Stimulated activated CD4-positive, alpha-beta T cell treated with anti-CD3 and anti-CD28 coated beads, TNF-alpha, amount 100 ng/mL, for 24 hours (primary cell): ENCODE results near the gene FUT1.
"Not testable (repeated sequence)": the region's sequence is repeated elsewhere in the genome, so short reads cannot be mapped to it uniquely, and the experiment has no call there.

Experiments
- DNase-seq, 3 experiments: peaks; one replicate each; pipeline ENCODE4 v3.0.0-alpha.2; 2020; ENCODE audit warnings: low read depth in 3 of 3

Gene FUT1

GRCh38 chr19:48768994-48769713, 16.7 kb upstream of the FUT1 start:
- no peak for DNase-seq

DNA sequence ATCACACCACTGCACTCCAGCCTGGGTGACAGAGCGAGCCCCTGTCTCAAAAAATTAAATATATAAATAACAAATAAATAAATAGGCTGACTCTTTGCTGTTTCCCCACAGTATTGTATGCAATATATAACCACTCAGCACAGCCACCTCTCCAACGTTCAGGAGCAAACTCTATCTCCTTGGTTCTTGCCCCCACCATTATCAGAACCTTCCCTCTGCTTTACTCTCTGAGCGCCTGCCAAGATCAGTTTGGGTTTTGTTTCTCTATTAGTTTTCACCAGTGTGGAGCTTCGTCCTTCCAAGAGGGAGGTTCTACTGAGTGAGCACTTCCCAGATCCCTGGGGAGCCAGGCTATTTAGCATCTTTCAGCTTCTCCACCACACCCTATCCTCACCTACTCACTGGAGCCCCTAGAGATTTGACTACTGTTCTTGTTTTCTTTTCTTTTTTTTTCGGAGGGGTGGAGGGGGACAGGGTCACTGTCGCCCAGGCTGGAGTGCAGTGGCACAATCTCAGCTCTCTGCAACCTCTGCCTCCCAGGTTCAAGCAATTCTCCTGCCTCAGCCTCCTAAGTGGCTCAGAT, 15.8 kb upstream of the FUT1 start:
- DNase-seq: not testable (repeated sequence)

DNA sequence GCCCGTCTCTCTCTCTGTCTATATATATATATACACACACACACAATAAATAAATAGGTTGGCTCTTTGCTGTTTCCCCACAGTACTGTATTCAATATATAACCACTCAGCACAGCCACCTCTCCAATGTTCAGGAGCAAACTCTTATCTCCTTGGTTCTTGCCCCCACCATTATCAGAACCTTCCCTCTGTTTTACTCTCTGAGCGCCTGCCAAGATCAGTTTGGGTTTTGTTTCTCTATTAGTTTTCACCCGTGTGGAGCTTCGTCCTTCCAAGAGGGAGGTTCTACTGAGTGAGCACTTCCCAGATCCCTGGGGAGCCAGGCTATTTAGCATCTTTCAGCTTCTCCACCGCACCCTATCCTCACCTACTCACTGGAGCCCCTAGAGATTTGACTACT, 13.4 kb upstream of the FUT1 start:
- DNase-seq: not testable (repeated sequence)

DNA sequence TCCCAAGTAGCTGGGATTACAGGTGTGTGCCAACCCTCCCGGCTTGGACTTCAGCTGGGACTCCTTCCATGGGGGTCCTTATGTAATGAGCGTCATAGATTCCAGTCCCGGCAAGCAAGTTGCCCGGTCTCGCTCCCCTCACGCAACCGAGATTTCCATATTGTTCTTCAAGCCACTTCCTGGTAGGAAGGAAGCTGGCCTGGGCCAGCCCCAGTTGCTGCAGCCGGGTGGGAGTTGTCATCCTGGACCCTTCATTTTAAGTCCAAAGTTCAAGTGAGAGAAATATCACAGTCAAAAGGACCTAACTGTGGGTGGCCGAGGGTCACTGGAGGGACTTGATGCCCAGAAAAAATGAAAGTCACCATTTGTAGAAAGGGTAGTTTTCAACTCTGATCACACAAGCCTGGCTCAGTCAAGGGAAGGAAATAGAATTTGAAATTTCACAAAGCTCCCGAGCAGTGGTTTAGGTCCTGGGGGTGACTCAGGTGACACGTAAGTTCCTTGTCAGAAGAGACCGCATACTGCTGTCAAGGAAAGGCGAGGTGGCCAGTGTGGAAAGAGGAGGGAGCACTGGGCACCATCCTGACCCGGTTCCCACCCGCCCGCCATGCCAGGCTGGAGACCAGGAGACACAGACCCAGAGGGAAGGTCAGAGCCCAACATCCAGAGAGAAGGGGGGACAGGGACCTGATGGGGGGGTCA, 8.2 kb upstream of the FUT1 start:
- no peak for DNase-seq

DNA sequence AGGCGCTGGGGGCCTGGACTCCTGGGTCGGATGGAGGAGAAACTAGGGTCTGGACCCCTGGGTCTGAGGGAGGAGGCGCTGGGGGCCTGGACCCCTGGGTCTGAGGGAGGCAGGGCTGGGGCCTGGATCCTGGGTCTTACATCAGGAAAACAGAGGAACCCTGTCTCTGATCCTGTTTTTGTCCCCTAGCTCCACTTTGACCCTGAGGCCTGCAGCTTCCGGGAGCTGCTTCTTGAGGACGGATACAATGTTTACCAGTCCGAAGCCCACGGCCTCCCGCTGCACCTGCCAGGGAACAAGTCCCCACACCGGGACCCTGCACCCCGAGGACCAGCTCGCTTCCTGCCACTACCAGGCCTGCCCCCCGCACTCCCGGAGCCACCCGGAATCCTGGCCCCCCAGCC, 5.3 kb upstream of the FUT1 start:
- no peak for DNase-seq

GRCh38 chr19:48757089-48757675, 4.7 kb upstream of the FUT1 start:
- DNase-seq: no peak

- no peak for DNase-seq
Observed at GRCh38 chr19:48756686-48757085, 4.2 kb upstream of the FUT1 start.

- DNase-seq: no peak
Observed at GRCh38 chr19:48756212-48756611, 3.8 kb upstream of the FUT1 start.

DNA sequence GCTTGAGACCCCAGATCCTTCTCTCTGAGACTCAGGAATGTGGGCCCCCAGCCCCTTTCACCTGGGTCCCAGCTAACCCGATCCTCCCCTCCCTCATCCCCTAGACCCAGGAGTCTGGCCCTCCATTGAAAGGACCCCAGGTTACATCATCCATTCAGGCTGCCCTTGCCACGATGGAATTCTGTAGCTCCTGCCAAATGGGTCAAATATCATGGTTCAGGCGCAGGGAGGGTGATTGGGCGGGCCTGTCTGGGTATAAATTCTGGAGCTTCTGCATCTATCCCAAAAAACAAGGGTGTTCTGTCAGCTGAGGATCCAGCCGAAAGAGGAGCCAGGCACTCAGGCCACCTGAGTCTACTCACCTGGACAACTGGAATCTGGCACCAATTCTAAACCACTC, 3.3 kb upstream of the FUT1 start:
- no peak for DNase-seq

DNA sequence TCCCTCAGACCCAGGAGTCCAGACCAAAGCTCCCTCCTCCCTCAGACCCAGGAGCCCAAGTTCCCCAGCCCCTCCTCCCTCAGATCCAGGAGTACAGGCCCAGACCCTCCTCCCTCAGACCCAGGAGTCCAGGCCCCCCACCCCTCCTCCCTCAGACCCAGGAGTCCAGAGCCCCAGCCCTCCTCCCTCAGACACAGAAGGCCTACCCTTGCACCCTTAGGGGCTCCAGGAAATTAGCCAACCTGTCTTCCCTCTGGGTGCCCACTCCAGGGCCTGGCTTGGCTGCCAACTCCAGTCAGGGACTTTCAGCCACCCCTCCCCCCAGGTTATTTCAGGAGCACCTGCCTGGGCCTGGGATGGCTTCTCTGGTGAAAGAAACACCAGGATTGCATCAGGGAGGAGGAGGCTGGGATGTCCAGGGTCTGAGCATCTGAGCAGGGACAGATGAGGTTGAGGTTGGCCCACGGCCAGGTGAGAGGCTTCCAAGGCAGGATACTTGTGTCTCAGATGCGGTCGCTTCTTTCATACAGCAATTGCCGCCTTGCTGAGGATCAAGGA, 2.7 kb upstream of the FUT1 start, which contains the start of gene FGF21:
Gene FGF21 (plus strand): TSS at position 441 of the 558 bp plus-strand sequence. CDS start 713 bp downstream, outside the sequence.
- DNase-seq: no peak

DNA sequence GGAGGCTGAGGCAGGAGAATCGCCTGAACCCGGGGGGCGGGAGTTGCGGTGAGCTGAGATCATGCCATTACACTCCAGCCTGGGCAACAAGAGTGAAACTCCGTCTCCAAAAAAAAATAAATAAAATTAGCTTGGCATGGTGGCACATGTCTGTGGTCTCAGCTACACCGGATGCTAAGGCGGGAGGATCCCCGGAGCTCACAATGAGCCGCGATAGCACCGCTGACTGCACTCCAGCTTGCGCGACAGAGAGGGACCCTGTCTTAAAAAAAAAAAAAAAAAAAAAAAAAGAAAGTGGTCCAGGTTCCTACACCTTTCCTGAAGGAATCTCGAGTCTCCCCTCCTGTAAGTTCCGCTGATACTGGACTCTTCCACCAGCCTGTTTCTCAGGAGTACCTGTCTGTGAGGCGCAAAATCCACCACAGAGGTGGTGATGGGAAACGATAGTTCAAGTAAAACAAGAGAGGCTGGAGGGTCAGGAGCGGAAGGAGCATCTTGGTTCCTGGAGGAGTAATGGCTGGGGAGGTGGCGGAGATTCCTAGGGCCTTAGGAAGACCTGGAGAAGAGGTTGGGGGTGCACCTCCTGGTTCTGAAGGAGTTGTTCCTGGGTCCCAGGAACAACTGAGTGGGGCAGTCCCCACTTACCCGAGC, 471 bp downstream of the FUT1 start:
- no peak for DNase-seq

GRCh38 chr19:48750771-48751504, 1.5 kb downstream of the FUT1 start:
- no peak for DNase-seq

- DNase-seq: no peak
Observed at GRCh38 chr19:48750351-48750750, 2.1 kb downstream of the FUT1 start.

DNA sequence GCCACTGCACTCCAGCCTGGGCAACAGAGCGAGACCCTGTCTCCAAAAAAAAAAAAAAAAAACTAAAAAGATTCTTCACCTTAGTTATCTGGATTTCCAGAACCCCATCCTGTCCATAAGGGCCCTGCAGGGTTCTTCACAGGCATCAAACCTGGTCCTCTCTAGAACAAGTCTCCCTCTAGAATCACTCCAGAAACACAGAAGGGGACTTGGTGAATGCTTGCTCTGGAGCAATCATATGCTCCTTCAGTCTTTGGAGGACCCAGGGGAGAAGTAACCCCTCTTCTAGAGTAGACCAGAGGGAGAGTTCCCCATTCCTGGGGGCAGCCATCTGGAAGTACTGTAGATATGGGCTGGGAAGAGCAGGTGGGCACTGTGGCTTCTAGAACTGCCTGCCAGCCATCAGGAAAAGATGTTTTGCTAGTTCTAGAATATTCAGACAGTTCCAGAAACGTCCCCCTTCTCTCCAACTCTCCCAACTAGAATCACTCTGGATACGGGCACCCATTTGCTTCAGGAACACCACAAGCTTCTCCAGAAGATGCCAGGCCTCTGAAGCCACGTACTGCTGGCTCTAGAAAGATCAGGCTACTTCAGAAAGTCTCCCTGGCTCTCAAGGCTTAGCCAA, 2.8 kb downstream of the FUT1 start:
- no peak for DNase-seq

DNA sequence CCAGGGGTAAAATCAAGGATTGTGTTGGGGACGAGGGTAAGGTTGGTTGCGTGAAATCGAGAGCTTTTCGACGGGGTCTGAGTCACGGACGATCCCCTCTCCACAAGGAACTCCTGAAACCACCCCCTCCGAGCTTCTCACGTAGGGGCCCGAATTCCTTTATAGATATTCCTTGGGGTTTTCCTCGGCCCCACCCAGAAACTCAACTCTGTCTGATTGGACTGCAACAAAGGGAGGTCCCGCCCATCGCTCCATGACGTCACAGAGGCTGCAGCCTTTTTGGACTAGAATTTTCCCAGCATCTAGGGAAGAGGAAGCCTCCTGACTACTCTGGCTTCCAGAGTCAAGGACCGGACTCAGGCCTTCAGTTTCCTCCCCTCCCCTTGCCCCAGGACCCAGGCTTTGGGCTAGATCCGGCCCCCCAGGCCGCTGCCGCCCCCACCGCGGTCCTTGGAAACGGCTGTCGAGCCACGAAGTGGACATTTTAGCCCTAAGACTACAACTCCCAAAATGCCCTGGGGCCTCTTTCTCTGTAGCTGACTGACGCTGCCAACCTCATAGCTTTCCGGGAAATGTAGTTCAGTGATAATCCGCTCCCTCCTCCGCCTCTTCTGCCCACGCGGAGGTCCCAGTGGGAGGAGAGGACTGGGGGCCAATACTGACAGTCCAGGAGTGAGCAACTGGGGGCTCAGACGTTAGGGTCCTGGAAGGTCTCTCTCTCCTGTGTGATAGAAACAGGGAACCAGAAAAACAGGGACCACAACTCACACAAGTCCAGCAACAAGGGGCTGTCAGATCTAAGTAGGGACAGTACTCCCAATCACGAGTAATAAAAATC, 5.5 kb downstream of the FUT1 start, which contains the start of gene IZUMO1:
Gene IZUMO1 (minus strand): TSS at position 172 of the 838 bp plus-strand sequence. CDS start 1,050 bp downstream, outside the sequence.
- DNase-seq: peak in 2 of 3 experiments; percentile 28 to 50

GRCh38 chr19:48746110-48746509, 6.3 kb downstream of the FUT1 start:
- DNase-seq: no peak

DNA sequence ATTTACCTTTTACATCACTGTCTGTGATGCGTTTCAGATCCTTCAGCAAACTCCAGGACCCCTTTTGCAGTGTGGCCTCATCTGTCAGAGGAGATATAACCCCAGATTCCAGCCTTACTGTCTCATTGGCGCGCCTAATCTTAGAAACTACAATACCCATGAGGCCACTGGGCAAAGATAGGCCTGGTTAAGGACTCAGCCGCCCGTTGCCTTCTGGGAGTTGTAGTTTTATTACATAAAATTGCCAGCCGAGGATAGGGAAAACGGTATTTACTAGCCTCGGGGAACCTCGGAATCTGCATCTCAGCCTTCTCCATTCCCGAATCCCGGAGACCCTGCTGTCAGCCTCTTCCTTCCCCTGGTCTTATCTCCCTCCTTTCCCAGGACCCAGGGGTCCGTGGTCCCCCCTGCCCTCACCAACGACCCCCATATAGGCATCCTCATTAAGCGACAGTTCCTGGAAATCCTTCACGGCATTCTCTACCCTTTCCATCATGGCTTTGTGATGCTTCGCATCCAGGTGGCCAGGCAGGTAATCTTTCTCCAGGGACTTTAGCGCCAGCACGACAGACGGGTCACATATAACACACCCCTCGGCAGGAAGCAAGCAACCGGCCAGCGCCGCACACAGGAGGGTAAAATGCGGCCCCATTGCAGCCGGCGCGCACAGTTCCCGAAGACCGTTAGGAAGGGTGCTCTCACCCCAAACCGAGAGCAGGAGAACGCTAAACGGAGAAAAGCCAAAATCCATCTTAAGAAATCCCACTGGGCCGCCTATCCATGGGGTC, 7.0 kb downstream of the FUT1 start:
- peak in 2 of 3 experiments; percentile 35 to 39 for DNase-seq

DNA sequence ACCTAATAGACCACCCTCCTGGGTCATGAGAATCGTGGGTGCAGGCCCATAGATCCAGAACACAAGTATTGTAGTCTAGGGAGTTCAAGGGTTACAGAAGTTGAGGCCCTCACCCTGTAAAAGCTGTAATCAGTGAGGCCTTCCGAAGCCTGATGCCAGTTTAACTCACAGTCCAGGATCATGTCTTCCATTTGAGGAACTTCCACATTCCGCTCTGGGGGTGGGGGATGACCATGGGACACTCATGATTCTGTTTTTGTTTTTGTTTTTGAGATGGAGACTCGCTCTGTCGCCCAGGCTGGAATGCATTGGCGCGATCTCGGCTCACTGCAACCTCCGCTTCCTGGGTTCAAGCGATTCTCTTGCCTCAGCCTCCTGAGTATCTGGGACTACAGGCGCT, 10.3 kb downstream of the FUT1 start:
- no peak for DNase-seq
